NCI-H2107 treated with DMSO at 0.1 percent for 48 hours (cell line): ENCODE data around the gene TUBB6.

Source experiments
- DNase-seq: peaks from one replicate; lab custom pipeline; 2025; ENCODE audit not compliant: unreplicated experiment; lab: John Stamatoyannopoulos, UW

TUBB6 gene

DNA sequence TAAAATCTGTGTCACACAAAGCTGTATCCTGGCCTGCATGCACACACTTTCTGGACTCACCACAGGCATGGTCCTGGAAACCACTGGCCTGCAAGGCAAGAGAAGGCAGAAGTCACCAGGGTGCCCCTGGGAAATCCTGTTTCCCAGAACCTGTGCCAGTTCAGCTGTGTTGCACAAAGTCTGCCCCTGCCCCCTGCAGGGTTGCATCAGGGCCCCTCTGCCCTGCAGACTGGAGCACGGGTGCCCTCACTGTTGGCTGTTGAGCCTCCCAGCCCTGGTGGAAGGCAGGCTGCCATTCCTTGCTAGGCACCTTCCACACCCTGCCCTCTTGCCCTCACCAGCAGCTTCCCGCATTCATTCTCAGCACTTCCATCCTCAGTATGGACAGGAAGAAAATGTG, 18.0 kb upstream of the TUBB6 start:
- DNase-seq, result no peak

- no peak for DNase-seq
These were observed 16.9 kb upstream of the TUBB6 start for GRCh38 chr18:12291161-12291560.

DNA sequence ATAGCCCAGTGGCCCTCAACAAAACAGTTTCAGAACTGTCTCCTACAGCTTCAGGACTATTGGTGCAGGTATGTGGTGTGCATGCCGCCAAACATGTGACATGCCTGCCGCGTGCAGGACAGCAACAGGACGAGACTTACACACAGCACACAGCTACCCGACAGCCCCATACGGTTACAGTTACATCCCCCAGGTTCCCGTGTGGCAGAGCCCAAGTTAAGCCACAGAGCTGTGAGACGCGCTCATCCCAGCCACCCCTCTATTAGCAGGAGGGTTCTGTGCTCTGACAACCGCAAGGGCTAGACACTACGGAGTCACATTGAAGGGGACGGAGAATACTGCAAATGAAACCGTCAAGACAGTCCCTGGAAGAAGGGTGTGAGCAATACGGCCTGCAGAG, 16.4 kb upstream of the TUBB6 start:
- no peak for DNase-seq

- DNase-seq, result no peak
These were observed 14.2 kb upstream of the TUBB6 start for GRCh38 chr18:12293831-12294230.

DNA sequence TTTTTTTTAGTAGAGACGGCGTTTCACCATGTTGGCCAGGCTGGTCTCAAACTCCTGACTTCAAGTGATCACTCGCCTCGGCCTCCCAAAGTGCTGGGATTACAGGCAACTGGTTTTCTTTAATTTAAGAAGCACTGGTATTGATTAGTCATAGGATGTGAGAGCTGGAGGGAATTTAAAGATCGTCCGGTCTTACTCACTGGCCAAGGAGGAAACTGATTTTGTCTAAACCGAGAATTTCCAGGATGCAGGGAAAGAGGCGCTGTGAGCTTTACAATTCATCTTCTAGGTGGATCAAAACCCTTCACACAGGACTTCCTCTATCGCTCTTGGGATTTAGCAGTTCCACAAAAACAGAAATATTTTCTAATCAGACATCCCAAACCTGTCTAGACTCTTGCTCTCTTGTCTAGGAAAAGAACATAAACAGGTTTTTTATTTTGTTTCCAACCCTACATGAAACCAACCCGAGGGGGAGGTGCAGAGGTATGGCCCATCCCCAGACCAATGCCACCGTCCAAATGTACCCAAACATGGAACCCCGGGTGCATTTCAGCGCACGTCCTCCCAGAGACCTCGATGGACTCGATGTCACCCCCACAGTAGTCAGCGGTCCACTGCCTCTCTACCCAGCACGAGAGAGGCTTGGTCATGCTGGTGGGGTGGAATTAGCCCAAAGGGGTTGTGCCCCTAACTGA, 12.5 kb upstream of the TUBB6 start:
- no peak for DNase-seq

DNA sequence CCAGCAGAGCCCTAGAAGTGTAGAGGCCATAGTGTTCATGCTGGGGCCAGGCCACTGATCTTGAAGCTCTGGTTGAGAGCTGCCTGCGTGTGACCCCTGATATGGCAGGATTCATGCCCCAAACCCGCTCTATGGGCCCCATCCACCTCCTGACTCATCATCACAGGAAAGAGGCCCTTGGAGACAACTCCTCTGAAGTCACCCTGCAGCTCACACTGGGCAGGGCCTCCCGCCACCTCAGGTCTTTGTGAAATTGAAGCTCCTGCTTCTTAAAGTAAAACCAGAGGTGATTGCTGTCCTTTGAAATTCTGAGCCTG, 12.0 kb upstream of the TUBB6 start:
- no peak for DNase-seq

DNA sequence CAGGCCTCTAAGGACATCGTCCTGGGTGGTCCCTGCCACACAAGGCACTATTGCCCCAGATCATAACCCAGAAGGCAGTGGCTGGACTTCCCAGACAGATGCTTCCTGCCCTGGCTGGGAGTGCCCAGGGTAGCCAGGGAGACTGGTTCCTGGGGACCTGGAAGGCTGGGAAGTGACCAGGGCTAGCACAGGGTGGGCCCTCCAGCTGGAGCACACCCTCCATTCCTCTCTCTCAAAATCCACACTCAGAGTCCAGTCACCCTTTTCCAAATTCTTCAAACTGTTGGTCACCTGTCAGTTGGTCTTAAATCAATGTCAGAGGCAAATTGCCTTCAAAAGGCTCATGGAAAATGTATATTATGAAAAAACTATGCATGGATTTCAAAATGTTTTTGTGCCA, 11.6 kb upstream of the TUBB6 start:
- DNase-seq, result no peak

- DNase-seq, result no peak
These were observed 8.2 kb upstream of the TUBB6 start for GRCh38 chr18:12299862-12300261.

DNA sequence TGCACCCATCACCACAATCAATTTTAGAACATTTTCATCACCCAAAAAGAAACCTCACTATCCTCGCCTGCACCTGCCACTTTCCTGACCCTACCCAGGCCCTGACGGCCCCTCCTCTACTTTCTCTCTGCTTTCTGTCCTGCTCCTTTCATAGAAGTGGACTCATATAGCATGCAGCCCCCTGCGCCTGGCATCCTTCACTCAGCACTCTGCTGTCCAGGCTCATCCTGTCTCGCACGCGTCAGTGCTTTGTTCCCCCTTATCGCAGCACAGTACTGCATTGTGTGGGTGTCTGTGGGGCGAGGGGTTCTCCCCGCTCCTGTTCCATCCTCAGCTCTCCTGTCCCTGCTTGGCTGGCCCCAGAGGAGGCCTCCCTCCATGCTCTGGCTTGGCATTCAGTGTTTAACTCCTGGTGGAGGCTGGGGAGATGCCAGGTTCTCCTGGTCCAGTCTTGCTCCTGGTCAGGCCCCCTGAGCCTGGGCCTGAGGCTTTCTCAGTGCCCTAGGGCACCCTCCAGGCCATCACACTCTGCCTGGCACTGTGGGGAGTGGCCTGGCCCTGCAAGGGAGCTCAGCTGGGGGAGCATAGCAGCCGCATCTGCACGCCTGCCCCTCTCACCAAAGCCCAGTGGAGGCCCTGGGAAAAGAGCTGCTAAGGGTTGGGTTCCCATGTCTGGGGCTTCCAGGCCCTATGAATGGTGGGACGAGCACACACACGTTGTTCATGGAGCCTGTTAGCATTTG, 6.6 kb upstream of the TUBB6 start:
- no peak for DNase-seq

DNA sequence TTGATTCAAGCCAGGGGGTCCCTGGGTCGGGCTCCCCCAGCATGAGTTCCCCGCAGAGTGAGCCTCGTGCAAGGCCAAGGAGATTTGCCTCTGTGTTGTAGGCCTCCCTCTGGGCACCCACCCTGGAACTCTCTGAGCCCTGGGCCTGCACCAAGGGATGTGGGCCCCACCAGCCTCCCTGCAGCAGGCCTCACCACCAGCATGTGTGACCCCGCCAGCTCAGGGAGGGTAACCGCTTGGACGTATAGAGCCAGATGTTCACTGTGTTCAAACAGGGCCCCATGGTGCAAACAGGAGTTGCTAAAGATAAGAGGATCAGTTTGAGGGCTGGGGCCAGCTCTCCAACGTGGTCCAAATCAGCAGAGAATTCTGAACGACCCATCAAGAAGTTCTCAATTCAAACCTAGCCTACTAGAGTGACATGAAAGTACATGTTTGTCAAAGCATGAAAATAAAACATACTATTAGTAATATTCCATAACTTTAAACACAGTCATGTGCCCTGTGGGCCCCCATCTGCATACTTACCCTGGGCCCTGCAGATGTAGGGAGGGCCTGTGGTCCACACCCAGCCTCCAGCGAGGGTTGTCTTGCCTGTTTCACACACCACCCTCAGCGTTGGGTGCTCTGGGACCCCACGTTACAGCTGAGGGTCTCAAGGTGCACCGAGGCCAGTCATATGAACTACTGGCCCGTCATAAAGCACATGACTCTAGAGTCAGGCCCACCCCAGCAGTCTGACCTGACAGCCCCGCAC, 5.5 kb upstream of the TUBB6 start:
- no peak for DNase-seq

DNA sequence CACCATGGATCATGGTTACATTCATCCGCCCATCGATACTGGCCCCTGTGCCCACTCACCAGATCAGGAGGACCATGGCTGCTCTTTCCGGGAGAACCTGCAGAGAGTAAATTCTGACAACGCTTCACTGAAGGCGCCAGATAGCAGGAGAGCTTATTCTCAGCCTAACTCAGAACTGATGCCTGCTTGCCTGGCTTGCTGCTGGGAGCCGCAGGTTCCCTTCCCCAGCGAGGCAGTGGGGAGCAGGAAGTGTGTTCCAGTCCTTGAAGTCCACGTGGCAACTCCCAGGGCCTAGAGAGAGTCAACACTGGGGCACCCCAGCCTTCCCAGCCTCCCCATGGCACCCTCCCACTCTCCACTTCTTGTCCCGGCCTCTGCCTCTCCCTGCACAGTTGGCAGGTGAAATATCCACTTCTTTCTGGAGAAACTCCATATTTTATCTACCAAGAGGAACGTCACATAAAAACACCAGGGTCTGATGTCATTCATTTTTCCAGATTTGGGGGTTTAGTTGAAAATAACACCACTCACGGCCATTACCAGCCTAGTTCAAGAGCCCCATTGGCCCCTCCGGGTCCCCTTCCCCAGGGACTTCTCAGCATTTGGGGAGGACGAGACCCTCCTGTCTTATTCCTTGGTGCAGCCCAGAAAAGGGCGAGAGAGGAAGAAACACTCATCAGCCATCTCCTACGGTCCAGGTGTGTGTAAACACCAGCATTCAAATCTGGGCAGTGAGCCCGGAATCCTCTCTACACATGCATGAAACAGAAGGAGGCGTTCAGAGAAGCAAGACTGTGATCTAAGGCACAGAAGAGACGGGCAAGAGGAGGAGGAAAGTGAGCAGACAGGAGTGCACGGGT, 3.5 kb upstream of the TUBB6 start:
- peak; percentile 32 for DNase-seq

- DNase-seq, result no peak
These were observed 2.8 kb upstream of the TUBB6 start for GRCh38 chr18:12305211-12305610.

DNA sequence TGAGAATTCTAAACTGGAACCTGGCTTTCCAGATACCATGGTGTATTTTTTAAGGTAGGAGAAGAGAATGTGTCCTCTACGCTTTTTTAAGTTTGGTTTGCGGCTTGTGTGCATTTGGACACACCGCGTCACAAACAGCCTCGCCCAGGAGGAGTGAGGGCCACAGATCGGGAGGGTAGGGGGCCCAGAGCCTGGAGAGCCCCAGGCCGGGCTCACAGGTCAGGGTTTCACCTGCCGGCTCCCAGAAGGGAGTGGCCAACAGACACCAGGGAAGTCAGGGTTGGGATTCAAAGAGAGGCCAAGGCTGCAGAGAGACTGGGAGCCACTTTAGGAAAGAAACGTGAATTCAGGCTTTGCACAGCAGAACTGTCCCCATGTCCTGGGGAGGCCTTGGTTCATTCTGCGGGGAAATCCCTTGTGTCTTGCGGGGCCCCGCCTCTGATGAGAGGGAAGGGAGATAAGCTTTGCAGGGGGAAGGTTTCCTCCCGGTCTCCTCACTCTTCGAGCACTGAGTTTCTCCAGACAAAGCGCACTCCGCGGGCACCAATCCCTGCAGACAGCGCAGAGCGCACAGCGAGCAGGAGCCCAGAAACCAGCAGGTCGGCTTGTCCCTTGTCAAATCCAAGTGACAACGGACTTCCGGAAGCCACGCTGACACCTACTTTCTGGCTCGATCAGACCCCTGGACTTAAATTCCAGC, 2.0 kb upstream of the TUBB6 start:
- DNase-seq, result no peak

DNA sequence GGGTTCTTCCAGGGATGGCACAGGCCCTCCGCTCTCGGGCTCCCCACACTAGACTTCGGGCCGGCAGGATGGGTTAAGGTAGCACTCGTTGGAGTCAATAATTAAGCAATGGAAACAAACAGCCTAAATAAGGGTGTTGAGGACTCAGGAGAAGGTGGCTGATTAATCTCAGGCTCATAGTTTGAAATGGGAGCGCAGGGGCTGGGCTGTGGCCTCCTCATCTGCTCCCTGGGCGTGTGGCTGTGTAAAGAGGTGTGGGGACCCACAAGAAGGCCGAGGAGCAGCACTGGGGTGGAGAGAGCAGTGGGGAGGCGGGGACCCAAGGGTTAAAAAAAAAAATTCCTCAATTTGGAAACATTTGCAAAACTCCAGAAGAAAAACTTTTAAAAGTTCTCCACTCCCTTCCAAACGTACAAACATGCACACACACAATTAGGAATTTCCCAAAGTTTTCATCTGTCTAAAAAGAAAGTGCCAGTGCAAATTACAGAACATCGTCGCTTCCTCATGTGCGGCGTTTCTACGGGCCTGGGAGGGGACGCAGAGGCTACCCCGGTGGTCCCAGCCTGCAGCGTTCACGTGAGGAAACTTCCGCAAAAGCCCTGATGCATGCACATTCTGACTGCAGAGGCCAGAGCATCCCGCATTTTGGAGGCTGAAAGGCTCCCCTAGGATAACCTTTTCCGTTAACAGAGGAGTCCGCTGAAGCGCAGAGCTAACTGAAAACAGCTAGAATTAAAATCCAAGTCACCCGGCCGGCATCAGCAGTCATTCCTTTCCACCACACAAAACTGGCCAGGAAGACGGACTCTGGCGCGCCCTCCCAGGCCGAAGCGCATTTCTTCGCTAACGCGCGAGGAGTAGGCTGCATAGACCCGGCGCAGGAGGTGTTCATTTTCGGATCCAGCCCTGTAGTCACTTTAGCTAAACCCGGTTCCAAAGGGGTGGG, 1.0 kb upstream of the TUBB6 start:
- no peak for DNase-seq

GRCh38 chr18:12308386-12309100, 502 bp downstream of the TUBB6 start:
- no peak for DNase-seq

- no peak for DNase-seq
These were observed 1.7 kb downstream of the TUBB6 start for GRCh38 chr18:12309683-12310198.

- no peak for DNase-seq
These were observed 2.7 kb downstream of the TUBB6 start for GRCh38 chr18:12310762-12311161.

- DNase-seq, result no peak
These were observed 4.9 kb downstream of the TUBB6 start for GRCh38 chr18:12312976-12313375.
